Neutrophil (primary cell): ENCODE data around the gene ARMH4.
"Not testable (repeated sequence)": the region's sequence is repeated elsewhere in the genome, so short reads cannot be mapped to it uniquely, and the experiment has no call there.

Experiments
- H3K27ac ChIP-seq: fragments of 200-600 bp; sonication (generic); 2 replicates; pipeline ENCODE4 v1.5.1; 2016; ENCODE audit warnings: mild to moderate bottlenecking, moderate library complexity
- H3K27me3 ChIP-seq: fragments of 200-600 bp; sonication (generic); 2 replicates; pipeline ENCODE4 v1.6.0; 2016; ENCODE audit warnings: mild to moderate bottlenecking
- H3K36me3 ChIP-seq: fragments of 200-600 bp; sonication (generic); 2 replicates; pipeline ENCODE4 v1.5.1; 2017
- H3K4me1 ChIP-seq, 2 experiments: fragments of 200-600 bp in 1 of 2; sonication (generic) in 1 of 2; 1 replicate in 1 of 2; 2 replicates in 1 of 2; pipeline versions ENCODE4 v1.5.1 to v1.6.1; 2013 to 2016; ENCODE audit warnings: low read depth in 1 of 2, low read length in 1 of 2, mild to moderate bottlenecking in 1 of 2, moderate library complexity in 1 of 2; ENCODE audit not compliant: control insufficient read depth in 1 of 2, insufficient read depth in 1 of 2
- H3K4me3 ChIP-seq, 2 experiments: fragments of 200-600 bp in 1 of 2; sonication (generic) in 1 of 2; 1 replicate in 1 of 2; 2 replicates in 1 of 2; pipeline ENCODE4 v1.5.1; 2013 to 2016; ENCODE audit warnings: low read depth in 1 of 2, low read length in 1 of 2, mild to moderate bottlenecking in 1 of 2, moderate library complexity in 1 of 2
- H3K9me3 ChIP-seq: fragments of 200-600 bp; sonication (generic); 2 replicates; pipeline ENCODE4 v1.5.1; 2016
- TF ChIP-seq, protein P1 (sequence below): fragments of 200-600 bp; sonication (generic); IDR thresholded peaks from 2 replicates; pipeline ENCODE4 v1.5.1; 2016; ENCODE audit warnings: antibody characterized with exemption

The ARMH4 gene

GRCh38 chr14:58133739-58134138, 18.3 kb downstream of the ARMH4 start:
- Histone ChIP-seq H3K27me3 (no peaks in the 10 kb centered on the region), H3K4me1 (no peaks in the 10 kb centered on the region), H3K36me3 (no peaks in the 10 kb centered on the region), H3K9me3 (no peaks in the 10 kb centered on the region), H3K27ac (no peak overlapping the region), H3K4me3 (no peak overlapping the region)
- TF ChIP-seq, protein P1, sequence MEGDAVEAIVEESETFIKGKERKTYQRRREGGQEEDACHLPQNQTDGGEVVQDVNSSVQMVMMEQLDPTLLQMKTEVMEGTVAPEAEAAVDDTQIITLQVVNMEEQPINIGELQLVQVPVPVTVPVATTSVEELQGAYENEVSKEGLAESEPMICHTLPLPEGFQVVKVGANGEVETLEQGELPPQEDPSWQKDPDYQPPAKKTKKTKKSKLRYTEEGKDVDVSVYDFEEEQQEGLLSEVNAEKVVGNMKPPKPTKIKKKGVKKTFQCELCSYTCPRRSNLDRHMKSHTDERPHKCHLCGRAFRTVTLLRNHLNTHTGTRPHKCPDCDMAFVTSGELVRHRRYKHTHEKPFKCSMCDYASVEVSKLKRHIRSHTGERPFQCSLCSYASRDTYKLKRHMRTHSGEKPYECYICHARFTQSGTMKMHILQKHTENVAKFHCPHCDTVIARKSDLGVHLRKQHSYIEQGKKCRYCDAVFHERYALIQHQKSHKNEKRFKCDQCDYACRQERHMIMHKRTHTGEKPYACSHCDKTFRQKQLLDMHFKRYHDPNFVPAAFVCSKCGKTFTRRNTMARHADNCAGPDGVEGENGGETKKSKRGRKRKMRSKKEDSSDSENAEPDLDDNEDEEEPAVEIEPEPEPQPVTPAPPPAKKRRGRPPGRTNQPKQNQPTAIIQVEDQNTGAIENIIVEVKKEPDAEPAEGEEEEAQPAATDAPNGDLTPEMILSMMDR: no peak

DNA sequence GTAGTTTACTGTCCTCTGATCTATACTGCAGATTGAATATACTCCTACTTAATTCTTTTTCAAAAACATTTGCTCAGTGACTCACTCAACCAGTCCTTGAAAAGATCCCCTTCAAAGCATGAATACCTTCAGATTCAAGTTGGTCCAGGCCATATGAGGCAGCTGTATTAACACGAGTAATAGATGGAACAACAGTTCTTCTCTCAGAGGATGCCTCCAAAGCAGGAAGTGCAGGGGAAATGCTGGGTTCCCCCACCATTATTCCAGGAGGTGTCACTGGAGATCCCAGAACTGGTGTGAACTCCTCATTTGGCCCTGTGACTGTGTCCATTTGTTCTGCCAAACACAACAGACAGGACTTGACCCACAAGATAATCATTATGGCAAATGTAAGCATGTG, 20.6 kb downstream of the ARMH4 start:
- TF ChIP-seq, protein P1: no peak
- no peaks in the 10 kb centered on the region for H3K27me3 ChIP-seq
- no peak overlapping the region for H3K4me3 ChIP-seq
- no peaks in the 10 kb centered on the region for H3K36me3 ChIP-seq
- H3K4me1 ChIP-seq: no peaks in the 10 kb centered on the region
- no peak overlapping the region for H3K27ac ChIP-seq
- no peaks in the 10 kb centered on the region for H3K9me3 ChIP-seq

GRCh38 chr14:58130116-58130782, 21.8 kb downstream of the ARMH4 start:
- no peaks in the 10 kb centered on the region for H3K4me1 ChIP-seq
- TF ChIP-seq, protein P1: no peak
- no peaks in the 10 kb centered on the region for H3K27me3 ChIP-seq
- H3K36me3 ChIP-seq: no peaks in the 10 kb centered on the region
- no peak overlapping the region for H3K4me3 ChIP-seq
- no peaks in the 10 kb centered on the region for H3K9me3 ChIP-seq
- H3K27ac ChIP-seq: no peak overlapping the region

- no peaks in the 10 kb centered on the region for H3K36me3 ChIP-seq
- no peaks in the 10 kb centered on the region for H3K4me1 ChIP-seq
- H3K4me3 ChIP-seq: no peak overlapping the region
- no peak overlapping the region for H3K27ac ChIP-seq
- TF ChIP-seq, protein P1: no peak
- no peaks in the 10 kb centered on the region for H3K9me3 ChIP-seq
- no peaks in the 10 kb centered on the region for H3K27me3 ChIP-seq
Observed at GRCh38 chr14:58129208-58129607, 22.8 kb downstream of the ARMH4 start.

- Histone ChIP-seq H3K27me3 (no peaks in the 10 kb centered on the region), H3K36me3 (no peaks in the 10 kb centered on the region), H3K4me1 (no peaks in the 10 kb centered on the region), H3K9me3 (no peaks in the 10 kb centered on the region), H3K4me3 (no peak overlapping the region), H3K27ac (no peak overlapping the region)
- TF ChIP-seq, protein P1: no peak
Observed at GRCh38 chr14:58128416-58128815, 23.6 kb downstream of the ARMH4 start.

GRCh38 chr14:58122546-58122945, 29.5 kb downstream of the ARMH4 start:
- H3K27me3 ChIP-seq, H3K27ac ChIP-seq, H3K4me3 ChIP-seq, H3K4me1 ChIP-seq, H3K9me3 ChIP-seq, H3K36me3 ChIP-seq: not testable (repeated sequence)
